Astrocyte of the hippocampus (primary cell): Measurements from ENCODE around the gene MSLN.

Source experiments
- DNase-seq: peaks from one replicate; pipeline ENCODE4 v3.0.0; 2011; ENCODE audit warnings: low read depth, low spot score

Gene MSLN

GRCh38 chr16:722835-723633, 37.5 kb upstream of the MSLN start:
- DNase-seq, result no peak

DNA sequence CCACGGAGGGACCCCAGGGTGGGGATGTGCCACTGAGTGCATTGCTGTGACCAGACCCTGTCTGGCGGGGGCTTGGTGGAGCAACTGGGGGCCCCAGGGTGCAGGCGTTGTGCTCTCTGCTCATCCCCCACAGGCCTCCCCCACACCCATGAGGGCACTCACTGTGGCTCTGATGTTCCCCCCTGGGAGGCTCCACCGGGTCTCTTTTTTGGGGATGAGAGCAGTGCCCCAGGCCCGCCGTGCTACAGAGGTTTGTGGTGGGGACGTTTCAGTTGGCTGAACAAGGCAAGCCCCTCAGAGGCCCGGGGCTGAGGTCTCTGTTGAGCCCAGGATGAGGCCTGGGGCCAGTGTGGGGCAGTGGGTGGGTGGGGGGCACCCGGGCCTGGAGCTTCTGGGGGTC, 36.8 kb upstream of the MSLN start:
- DNase-seq, result no peak

DNA sequence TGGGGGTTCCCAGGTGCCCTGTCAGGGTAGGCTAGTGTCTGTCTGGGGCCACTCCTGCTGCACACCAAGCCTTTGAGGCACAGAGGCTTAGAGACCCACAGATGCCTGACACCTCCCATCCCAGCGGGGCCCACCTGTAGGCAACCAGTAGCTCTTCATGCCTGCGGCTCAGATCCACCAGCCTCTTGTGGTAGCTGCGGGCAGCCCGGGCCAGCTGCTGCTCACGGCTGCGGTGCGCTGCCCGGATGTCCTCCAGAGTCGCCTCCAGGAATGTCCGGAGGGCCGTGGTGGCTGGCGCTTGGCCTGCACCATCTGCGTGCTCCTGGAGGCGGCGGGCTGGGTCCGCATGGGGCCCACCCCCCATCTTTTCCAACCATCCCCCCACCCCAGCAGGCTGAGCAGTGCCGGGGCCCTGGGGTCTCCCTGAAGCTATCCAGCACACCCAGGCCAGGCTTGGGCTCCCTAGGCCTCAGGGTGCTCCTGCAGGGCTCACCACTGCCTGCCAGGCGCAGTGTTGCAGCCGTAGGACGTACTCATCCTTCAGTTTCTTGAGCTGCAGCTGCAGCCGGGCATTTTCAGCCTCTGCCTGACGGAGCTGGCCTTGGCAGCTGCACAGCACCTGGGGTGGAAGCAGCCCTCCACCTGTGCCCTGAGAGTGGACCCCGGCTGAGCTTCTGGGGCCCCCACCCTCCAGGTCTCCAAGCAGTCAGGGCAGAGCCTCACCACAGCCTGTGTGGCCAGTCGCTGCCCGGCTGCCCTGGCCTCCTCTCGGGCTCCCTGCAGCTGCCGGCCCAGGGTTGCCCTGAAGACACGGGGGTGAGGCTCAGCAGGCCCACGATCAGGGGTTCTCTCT, 36.1 kb upstream of the MSLN start:
- DNase-seq, result no peak

DNA sequence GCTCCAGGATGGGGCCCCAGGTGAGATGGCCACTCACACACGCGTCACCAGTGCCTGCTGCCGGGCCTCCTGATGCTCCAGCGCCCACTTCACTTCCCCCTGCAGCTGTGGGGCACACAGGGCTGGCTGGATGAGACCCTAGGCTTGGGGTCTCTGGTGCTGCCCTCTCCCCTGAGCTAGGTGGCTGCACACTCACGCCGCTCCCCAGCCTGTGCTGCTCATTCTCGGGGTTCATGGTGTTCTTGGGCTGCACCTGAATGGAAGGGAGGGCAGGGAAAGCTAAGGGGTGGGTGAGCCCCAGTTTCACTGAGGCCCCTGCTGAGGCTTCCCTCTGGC, 35.5 kb upstream of the MSLN start:
- DNase-seq, result no peak

GRCh38 chr16:725463-726187, 34.9 kb upstream of the MSLN start:
- DNase-seq, result no peak

DNA sequence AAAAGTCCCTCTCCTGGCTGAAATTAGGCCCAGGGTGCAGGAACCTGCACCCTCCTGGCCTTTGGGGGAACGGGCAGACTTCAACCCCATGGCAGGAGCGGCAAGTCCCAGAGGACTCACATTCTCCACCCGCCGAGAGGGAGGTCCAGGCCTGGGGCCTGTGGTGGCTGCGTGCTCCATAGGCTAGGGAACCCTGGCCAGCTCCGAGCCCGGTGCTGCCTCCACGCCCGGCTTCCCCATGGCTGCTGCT, 34.4 kb upstream of the MSLN start:
- DNase-seq, result no peak

DNA sequence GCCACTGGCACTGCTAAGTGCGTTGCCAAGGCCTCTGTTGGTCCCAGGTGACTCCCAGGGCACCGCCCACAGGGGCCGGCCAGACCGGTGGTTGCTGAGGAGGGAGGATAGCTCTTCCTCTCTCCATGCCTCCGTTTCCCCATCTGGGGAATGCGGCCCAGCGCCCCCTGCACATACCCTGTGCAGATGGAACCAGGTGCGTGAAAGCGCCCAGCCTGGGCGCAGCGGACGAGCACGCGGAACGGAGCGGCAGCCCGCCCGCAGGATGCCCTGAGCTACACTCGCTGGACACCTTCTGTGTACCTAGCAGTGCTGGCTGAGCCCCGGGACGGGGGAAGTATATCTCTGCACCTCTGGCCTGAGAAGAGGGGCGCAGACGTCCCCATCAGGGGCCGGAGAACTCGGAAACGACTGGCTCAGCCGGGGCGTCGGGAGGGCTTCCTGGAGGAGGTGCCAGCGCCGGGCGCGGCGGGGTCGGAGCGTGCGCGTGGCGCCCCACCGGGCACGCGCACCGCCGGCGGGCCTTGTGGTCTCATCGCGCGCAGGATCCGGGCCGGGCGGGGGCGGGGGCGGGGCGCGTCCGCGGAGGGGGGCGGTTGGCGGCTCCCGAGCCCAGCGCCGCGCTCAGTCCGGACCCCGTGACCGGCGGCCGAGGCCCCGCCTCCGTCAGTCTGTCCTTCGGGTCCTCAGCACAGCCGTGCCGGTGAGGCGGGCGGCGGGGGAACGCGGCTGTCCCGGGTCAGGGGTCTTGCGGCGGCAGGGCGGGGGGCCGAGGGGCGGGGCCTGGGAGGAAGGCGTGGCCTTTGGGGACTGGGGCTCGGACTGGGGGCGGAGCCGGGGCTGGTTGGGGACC, 33.9 kb upstream of the MSLN start, which contains the start of the genes CCDC78 and HAGHL:
Gene CCDC78 (minus strand): TSS at position 6 of the 853 bp plus-strand sequence. CDS start 76 bp downstream, outside the sequence.
Gene HAGHL (plus strand): TSS at position 669 of the 853 bp plus-strand sequence. CDS start 404 bp downstream, outside the sequence.
- DNase-seq, result peak; percentile 70

- no peak for DNase-seq
Measured at GRCh38 chr16:727291-727977, 33.1 kb upstream of the MSLN start.

DNA sequence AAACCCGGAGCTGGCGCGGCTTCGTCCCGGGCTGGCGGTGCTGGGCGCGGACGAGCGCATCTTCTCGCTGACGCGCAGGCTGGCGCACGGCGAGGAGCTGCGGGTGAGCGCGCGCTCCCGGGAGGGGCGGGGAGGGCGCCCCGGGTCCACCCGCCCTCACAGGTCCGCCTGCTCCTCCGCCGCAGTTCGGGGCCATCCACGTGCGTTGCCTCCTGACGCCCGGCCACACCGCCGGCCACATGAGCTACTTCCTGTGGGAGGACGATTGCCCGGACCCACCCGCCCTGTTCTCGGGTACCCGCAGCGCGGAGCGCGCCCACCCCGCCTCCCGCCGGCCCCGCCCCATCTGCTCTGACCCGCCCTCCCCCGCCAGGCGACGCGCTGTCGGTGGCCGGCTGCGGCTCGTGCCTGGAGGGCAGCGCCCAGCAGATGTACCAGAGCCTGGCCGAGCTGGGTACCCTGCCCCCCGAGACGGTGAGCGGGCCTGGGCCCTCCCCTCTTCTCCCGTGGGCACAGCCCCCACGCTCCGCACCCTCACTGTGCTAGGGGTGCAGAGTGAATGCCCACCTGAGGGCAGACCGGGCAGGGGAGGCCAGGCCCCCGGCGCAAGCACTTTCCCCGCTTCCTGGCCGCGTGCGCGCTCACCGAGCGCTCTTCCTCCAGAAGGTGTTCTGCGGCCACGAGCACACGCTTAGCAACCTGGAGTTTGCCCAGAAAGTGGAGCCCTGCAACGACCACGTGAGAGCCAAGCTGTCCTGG, 32.2 kb upstream of the MSLN start:
- DNase-seq, result peak; percentile 90

- DNase-seq, result no peak
Measured at GRCh38 chr16:728890-729744, 31.4 kb upstream of the MSLN start.

DNA sequence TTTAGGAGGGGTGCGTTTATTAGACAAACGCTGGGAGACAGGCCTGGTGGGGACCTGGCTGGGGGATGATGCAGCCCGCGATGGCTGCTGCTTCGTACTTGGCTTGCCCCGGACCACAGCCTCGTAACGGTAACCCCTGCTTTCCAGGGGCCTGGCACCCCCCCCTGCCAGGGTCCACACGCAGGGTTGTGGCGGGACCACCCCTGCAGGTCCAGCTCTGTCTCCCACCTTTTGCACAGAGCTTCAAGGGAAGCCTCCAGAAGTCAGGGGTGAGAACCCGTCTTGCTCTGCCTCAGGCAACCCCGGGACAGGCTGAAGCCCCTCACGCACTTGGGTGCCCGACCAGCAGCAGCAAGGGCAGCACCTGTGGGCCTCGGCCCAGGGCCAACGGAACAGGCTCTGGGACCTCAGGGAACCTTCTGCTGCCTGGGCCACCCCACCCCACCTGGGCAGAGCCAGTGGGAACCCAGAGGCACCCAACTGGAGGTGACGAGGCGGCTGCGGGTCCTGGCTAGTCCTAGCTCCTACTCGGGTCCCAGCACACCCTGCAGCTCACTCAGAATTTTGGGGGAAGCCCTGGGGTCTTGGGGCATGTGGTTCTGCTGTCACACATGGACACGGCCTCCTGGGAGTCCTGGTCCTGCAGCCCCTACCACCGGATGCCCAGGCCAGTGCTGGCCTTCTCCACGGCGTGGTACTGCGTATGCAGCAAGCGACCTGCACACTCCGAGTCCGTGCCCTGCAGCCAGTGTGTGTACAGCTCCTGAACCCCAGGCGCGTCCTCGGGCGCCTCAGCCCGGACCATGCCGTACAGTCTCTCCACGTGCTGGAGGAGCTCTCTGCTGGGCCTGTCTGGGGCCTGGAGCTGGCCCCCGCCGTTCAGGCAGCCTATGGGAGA, 30.5 kb upstream of the MSLN start:
- no peak for DNase-seq

GRCh38 chr16:730666-731509, 29.6 kb upstream of the MSLN start:
- DNase-seq, result no peak

DNA sequence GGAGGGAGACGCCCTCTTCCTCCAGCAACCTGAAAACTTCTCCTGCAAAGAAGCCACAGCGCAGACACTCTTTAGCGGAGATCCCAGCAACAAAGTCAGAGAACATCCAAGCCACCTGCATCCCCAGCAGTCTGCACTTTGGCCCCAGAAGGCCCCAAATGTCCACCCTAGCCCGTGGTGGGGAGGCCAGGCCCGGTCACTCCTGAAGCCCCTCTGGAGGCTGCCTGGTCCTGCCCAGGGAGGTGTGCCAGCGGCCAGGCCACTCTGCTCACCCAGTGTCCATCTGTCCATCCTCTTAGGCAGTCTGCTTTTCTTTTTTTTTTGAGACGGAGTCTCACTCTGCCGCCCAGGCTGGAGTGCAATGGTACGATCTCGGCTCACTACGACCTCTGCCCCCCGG, 28.2 kb upstream of the MSLN start:
- DNase-seq, result no peak

- no peak for DNase-seq
Measured at GRCh38 chr16:732936-733335, 27.6 kb upstream of the MSLN start.

GRCh38 chr16:733382-734207, 26.9 kb upstream of the MSLN start:
- DNase-seq, result no peak
